A549 (cell line): ENCODE data around the gene POLRMT.

Experiments
- CBX8 ChIP-seq: fragments of 200-600 bp; sonication (generic); IDR thresholded peaks from 2 replicates; pipeline ENCODE4 v1.6.1; 2016
- EP300 ChIP-seq, 2 experiments: fragments of >200 bp; sonication (Bioruptor Twin); formaldehyde crosslinking; IDR thresholded peaks; 2 replicates in 1 of 2; 3 replicates in 1 of 2; pipeline ENCODE4 v1.6.1; 2016 to 2017
- JUN ChIP-seq, 2 experiments: fragments of >200 bp; sonication (Bioruptor Twin); formaldehyde crosslinking; IDR thresholded peaks; 2 replicates in 1 of 2; 3 replicates in 1 of 2; pipeline ENCODE4 v1.6.1; 2016 to 2017
- JUNB ChIP-seq: fragments of >200 bp; sonication (Bioruptor Twin); formaldehyde crosslinking; IDR thresholded peaks from 2 replicates; pipeline ENCODE4 v1.6.1; 2016
- PHF8 ChIP-seq: fragments of 200-600 bp; sonication (generic); IDR thresholded peaks from 2 replicates; pipeline ENCODE4 v1.6.1; 2016; ENCODE audit warnings: low read depth, mild to moderate bottlenecking, antibody characterized with exemption, moderate library complexity, borderline replicate concordance
- TF ChIP-seq, protein P1 (sequence below): fragments of >200 bp; sonication (Bioruptor Twin); formaldehyde crosslinking; IDR thresholded peaks from 3 replicates; pipeline ENCODE4 v1.5.1; 2016

DNA sequence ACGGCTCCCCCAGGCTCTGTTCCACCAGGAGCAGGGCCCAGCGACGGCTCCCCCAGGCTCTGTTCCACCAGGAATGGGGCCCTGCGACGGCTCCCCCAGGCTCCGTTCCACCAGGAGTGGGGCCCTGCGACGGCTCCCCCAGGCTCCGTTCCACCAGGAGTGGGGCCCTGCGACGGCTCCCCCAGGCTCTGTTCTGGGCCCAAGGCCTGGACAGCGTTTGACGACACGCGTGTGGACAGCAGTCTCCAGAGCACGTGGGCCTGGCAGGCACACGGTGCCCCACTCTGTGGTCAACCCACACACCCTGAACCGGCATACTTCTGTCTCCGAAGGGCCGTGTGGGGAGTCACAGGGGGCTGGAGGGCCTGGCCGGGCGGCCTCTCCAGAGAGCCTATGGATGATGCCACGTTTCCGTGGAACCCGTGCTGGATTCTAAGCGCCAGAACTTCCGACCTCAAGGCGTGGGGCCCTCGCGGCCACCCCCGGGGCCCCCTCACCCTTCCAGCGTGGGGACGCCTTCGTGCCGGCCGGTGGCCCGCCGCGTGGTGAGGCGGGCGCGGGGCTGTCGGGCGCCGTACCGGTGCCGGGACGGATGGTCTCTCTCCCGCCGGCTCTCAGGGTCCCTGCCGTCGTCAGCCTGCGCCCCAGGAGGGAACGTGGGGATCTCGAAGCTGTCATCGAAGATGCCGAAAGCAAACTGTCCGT, 17.9 kb upstream of the POLRMT start:
- TF ChIP-seq CBX8, result no peak
- TF ChIP-seq, protein P1, sequence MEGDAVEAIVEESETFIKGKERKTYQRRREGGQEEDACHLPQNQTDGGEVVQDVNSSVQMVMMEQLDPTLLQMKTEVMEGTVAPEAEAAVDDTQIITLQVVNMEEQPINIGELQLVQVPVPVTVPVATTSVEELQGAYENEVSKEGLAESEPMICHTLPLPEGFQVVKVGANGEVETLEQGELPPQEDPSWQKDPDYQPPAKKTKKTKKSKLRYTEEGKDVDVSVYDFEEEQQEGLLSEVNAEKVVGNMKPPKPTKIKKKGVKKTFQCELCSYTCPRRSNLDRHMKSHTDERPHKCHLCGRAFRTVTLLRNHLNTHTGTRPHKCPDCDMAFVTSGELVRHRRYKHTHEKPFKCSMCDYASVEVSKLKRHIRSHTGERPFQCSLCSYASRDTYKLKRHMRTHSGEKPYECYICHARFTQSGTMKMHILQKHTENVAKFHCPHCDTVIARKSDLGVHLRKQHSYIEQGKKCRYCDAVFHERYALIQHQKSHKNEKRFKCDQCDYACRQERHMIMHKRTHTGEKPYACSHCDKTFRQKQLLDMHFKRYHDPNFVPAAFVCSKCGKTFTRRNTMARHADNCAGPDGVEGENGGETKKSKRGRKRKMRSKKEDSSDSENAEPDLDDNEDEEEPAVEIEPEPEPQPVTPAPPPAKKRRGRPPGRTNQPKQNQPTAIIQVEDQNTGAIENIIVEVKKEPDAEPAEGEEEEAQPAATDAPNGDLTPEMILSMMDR, result no peak
- no peak for TF ChIP-seq PHF8
- no peak for TF ChIP-seq JUNB
- TF ChIP-seq EP300 (IDR thresholded peaks at IDR 0.05), result no peak
- TF ChIP-seq JUN (IDR thresholded peaks at IDR 0.05), result no peak
